Adipocyte (in vitro differentiated cells): ENCODE data around the gene UGGT2.
"Not testable (repeated sequence)": the region's sequence is repeated elsewhere in the genome, so short reads cannot be mapped to it uniquely, and the experiment has no call there.

Source experiments
- DNase-seq: peaks from one replicate; pipeline ENCODE4 v3.0.0-alpha.2; 2015; ENCODE audit warnings: low read depth
- H3K27me3 ChIP-seq: replicated peaks from 2 replicates; pipeline ENCODE4 v1.7.0; 2013; ENCODE audit warnings: mild to moderate bottlenecking, low read length, moderate library complexity; ENCODE audit not compliant: control insufficient read depth, insufficient read depth
- H3K36me3 ChIP-seq: 2 replicates; pipeline ENCODE4 v1.7.0; 2013; ENCODE audit warnings: low read length, mild to moderate bottlenecking, moderate library complexity; ENCODE audit not compliant: control insufficient read depth, insufficient read depth, severe bottlenecking
- H3K4me1 ChIP-seq: 2 replicates; pipeline ENCODE4 v1.7.0; 2013; ENCODE audit warnings: mild to moderate bottlenecking, low read length, moderate library complexity; ENCODE audit not compliant: control insufficient read depth, insufficient read depth
- H3K4me3 ChIP-seq: 2 replicates; pipeline ENCODE4 v1.7.0; 2013; ENCODE audit warnings: mild to moderate bottlenecking, low read length, moderate library complexity
- H3K9ac ChIP-seq: 2 replicates; pipeline ENCODE4 v1.7.0; 2013; ENCODE audit warnings: mild to moderate bottlenecking, low read length, moderate library complexity
- H3K9me3 ChIP-seq: 2 replicates; pipeline ENCODE4 v1.7.0; 2013; ENCODE audit warnings: mild to moderate bottlenecking, low read length, moderate library complexity; ENCODE audit not compliant: control insufficient read depth

Gene UGGT2

GRCh38 chr13:96011291-96011872, 41.8 kb downstream of the UGGT2 start:
- Histone ChIP-seq H3K9ac (no peak overlapping the region), H3K4me3 (no peak overlapping the region), H3K4me1 (no peaks in the 10 kb centered on the region), H3K27me3 (no peaks in the 10 kb centered on the region), H3K9me3 (peaks cover 17% of the 10 kb centered on the region), H3K36me3 (peaks cover 8% of the 10 kb centered on the region)
- DNase-seq = peak; percentile 63

DNA sequence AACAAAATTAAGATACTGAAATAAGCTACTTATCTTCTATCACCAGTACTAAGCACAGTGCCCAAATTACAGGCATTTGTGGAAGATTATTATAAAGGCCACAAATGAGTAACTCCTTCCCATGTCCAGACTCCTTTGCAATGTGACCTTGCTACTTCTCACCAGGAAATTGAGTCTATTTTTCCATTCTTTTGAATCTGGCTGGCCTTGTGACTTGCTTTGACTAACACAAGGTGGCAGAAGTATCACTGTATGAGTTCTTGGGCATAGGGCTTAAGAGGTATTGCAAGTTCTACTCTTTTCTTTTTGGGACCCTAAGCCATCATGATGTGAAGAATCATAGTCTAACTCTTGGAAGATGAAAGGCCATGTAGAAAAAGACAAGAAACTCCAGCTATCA, 49.9 kb downstream of the UGGT2 start:
- Histone ChIP-seq H3K27me3 (no peaks in the 10 kb centered on the region), H3K9me3 (peaks cover 10% of the 10 kb centered on the region), H3K4me1 (peaks cover 7% of the 10 kb centered on the region), H3K9ac (no peak overlapping the region), H3K36me3 (peaks cover 11% of the 10 kb centered on the region), H3K4me3 (no peak overlapping the region)
- DNase-seq = no peak

DNA sequence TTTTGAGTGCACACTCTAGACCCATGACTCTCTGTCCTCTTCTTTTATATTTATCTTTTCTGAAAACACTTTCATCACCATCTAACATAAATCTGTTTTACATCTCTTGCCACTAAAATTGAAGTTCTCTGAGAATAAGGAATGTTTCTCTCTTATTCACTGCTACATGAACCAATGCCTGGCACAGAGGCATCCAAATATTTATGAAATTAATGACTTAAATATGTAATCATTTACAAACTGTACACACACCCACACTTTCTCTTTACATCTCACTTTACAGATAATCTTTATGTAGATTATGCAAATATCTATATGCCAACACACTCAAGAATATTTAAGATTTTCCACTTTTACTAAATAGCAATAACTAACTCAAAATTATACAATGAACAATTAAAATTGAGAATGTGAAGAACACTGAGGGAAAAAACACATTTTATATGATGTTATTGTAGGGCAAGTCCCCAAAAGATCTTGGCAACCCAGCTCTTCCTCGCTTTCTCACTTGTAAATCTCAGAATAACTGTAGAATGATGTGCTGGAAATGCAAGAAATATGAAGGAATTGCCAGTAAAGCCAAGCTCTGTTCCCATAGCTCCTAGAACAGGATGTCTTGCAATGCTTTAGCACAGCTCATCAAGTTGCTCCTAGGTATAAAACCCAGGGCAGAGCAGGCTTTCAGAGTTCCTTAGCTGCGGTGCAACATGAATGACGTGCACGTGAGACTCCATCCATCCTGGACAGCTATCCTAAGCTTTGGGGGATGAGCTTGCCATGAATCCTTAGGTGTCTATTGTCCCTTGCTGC, 50.7 kb downstream of the UGGT2 start:
- H3K4me1 ChIP-seq = peaks cover 7% of the 10 kb centered on the region
- no peak for DNase-seq
- H3K36me3 ChIP-seq = peaks cover 5% of the 10 kb centered on the region
- no peaks in the 10 kb centered on the region for H3K27me3 ChIP-seq
- H3K4me3 ChIP-seq = no peak overlapping the region
- H3K9me3 ChIP-seq = peaks cover 5% of the 10 kb centered on the region
- H3K9ac ChIP-seq = no peak overlapping the region

DNA sequence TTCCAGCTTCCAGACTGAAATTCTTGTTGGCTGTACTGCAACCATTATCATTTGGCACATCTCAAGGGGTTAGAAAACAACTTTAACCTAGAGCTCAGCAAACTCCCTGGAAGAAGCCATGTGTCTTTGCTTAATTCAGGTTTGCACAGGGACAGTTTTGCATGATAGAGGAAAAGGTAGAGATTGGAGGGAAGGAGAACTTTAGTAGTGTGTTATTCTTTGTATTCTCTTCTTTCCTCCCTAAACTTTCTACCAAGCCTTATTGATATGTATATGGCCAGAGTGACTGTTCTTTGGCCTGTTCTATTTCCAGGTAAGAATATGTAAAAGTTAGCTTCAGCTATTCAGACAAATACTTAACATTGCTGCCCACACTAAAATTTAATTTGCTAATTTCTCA, 53.1 kb downstream of the UGGT2 start:
- H3K4me3 ChIP-seq = no peak overlapping the region
- peaks cover 7% of the 10 kb centered on the region for H3K4me1 ChIP-seq
- peaks cover 5% of the 10 kb centered on the region for H3K36me3 ChIP-seq
- no peaks in the 10 kb centered on the region for H3K27me3 ChIP-seq
- H3K9ac ChIP-seq = no peak overlapping the region
- DNase-seq = no peak
- no peaks in the 10 kb centered on the region for H3K9me3 ChIP-seq

DNA sequence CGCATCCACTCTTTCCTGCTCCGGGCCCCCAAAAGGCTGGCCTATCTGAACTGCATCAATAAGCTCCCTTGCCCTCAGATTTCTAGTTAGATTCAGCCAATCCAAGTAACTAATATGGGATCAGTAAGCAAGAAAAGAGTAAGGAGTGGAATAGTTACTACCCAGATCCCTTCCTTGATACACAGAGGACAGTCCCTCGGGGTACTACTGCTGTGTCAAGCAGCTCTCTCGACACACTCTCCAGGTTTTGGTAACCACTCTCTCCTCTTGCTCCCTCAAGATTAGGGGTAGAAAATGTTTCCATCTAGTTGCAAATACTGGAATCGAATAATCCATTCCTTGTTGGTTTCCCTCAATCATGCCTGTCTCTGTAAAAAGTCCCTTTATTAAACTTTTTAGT, 65.4 kb downstream of the UGGT2 start:
- no peak overlapping the region for H3K4me3 ChIP-seq
- DNase-seq = no peak
- H3K27me3 ChIP-seq = no peaks in the 10 kb centered on the region

GRCh38 chr13:95982144-95982543, 71.1 kb downstream of the UGGT2 start:
- no peaks in the 10 kb centered on the region for H3K4me1 ChIP-seq
- peaks cover 3% of the 10 kb centered on the region for H3K36me3 ChIP-seq
- no peak overlapping the region for H3K9ac ChIP-seq
- H3K9me3 ChIP-seq = no peaks in the 10 kb centered on the region
- no peak overlapping the region for H3K4me3 ChIP-seq
- no peaks in the 10 kb centered on the region for H3K27me3 ChIP-seq
- DNase-seq = no peak

More for the DNA sequence above, 65.4 kb downstream of the UGGT2 start:
- H3K36me3 ChIP-seq = peaks cover 10% of the 10 kb centered on the region
- no peak overlapping the region for H3K9ac ChIP-seq
- no peaks in the 10 kb centered on the region for H3K4me1 ChIP-seq
- no peaks in the 10 kb centered on the region for H3K9me3 ChIP-seq

GRCh38 chr13:95972651-95973050, 80.5 kb downstream of the UGGT2 start:
- H3K27me3 ChIP-seq, DNase-seq: not testable (repeated sequence)
- peaks cover 19% of the 10 kb centered on the region for H3K36me3 ChIP-seq

GRCh38 chr13:95970878-95971277, 82.3 kb downstream of the UGGT2 start:
- no peak for DNase-seq
- H3K27me3 ChIP-seq = no peaks in the 10 kb centered on the region
- peaks cover 27% of the 10 kb centered on the region for H3K36me3 ChIP-seq

More at GRCh38 chr13:95972651-95973050, 80.5 kb downstream of the UGGT2 start:
- not testable (repeated sequence) for H3K9me3 ChIP-seq, H3K4me3 ChIP-seq, H3K9ac ChIP-seq, H3K4me1 ChIP-seq

DNA sequence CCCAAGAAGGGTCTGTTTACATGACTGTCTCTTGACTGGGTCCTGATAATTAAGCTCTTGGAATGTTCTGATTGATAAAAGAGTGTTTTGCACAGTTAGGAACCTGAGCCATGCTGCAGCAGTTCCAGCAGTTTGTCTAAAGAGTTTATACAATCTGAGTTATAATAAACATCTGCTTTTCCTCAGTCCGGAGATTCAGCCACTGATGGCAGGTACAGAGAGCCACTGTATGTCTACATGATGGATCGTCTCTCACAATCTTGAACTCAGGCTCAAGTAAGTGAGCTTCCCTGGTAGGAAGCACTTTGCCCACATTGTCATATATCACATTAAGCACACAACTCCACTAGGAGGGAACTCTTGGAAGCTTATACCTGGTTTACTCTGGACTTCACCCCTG, 84.3 kb downstream of the UGGT2 start:
- DNase-seq = no peak
- H3K27me3 ChIP-seq = no peaks in the 10 kb centered on the region

More at GRCh38 chr13:95970878-95971277, 82.3 kb downstream of the UGGT2 start:
- Histone ChIP-seq H3K9me3 (no peaks in the 10 kb centered on the region), H3K9ac (no peak overlapping the region), H3K4me3 (no peak overlapping the region), H3K4me1 (no peaks in the 10 kb centered on the region)

DNA sequence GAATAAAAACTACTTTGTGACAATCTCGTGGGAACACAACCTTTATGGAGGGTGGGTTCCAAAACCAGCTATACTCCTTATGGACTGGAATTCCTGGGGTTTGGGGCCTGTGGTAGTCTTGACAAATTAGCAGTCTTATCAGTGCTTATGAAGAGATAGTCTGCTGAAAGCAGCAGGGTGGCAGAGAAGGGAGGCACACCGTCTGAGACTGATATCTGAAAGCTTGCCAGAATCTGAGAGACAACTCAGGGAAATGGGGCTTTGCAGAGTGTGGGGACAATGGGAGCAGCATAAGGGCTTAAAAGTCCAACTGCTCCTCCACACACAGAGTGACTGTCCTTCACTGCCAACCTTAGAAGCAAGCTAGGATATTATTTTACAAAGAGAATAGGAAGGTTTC, 95.9 kb downstream of the UGGT2 start:
- peaks cover 14% of the 10 kb centered on the region for H3K9me3 ChIP-seq
- DNase-seq = no peak
- no peaks in the 10 kb centered on the region for H3K4me1 ChIP-seq
- no peaks in the 10 kb centered on the region for H3K27me3 ChIP-seq
- no peaks in the 10 kb centered on the region for H3K36me3 ChIP-seq
- H3K9ac ChIP-seq = no peak overlapping the region
- H3K4me3 ChIP-seq = no peak overlapping the region

More for the DNA sequence above, 84.3 kb downstream of the UGGT2 start:
- Histone ChIP-seq H3K9me3 (no peaks in the 10 kb centered on the region), H3K4me1 (no peaks in the 10 kb centered on the region), H3K36me3 (peaks cover 29% of the 10 kb centered on the region), H3K9ac (no peak overlapping the region), H3K4me3 (no peak overlapping the region)

GRCh38 chr13:95956589-95957148, 96.5 kb downstream of the UGGT2 start:
- Histone ChIP-seq H3K9ac (no peak overlapping the region), H3K4me1 (no peaks in the 10 kb centered on the region), H3K4me3 (no peak overlapping the region), H3K27me3 (no peaks in the 10 kb centered on the region), H3K9me3 (peaks cover 14% of the 10 kb centered on the region), H3K36me3 (no peaks in the 10 kb centered on the region)
- no peak for DNase-seq
